Right atrium auricular region (tissue), 2 donors: Measurements from ENCODE around the gene RAB33A. TPM values are rescaled to one million over a fixed set of nuclear protein-coding genes. Genes with fewer than 3 reads are reported as not detected.

Experiments used
- DNase-seq: peaks from one replicate; pipeline ENCODE4 v3.0.0-alpha.2; 2019; ENCODE audit warnings: low spot score
- H3K27ac ChIP-seq, 2 donors: fragments of 200-600 bp; sonication (generic); 1 replicate in 1 of 2; 2 replicates in 1 of 2; pipeline ENCODE4 v1.5.1; 2016 to 2019
- H3K27me3 ChIP-seq, 2 donors: fragments of 200-600 bp; sonication (generic); one replicate each; pipeline versions ENCODE4 v1.5.1 to v1.6.0; 2017 to 2019
- H3K36me3 ChIP-seq: fragments of 200-600 bp; sonication (generic); one replicate; pipeline ENCODE4 v1.5.1; 2016
- H3K4me1 ChIP-seq, 2 donors: fragments of 200-600 bp; sonication (generic); one replicate each; pipeline versions ENCODE4 v1.5.1 to v1.6.0; 2017 to 2019
- H3K4me3 ChIP-seq, 2 donors: fragments of 200-600 bp; sonication (generic); 1 replicate in 1 of 2; 2 replicates in 1 of 2; pipeline ENCODE4 v1.5.1; 2017 to 2019; ENCODE audit warnings: mild to moderate bottlenecking in 1 of 2, moderate library complexity in 1 of 2
- H3K9me3 ChIP-seq, 2 donors: fragments of 200-600 bp; sonication (generic); one replicate each; pipeline ENCODE4 v1.5.1; 2019
- CTCF ChIP-seq, 2 donors: fragments of 200-600 bp; sonication (generic); IDR thresholded peaks; one replicate each; pipeline ENCODE4 v1.5.1; 2019; ENCODE audit warnings: antibody characterized with exemption in 2 of 2
- total RNA-seq, 2 donors: library from RNA; depleted of rRNA; stranded (reverse); fragments of >200 nt; gene quantifications; one replicate each; pipeline ENCODE4 v1.1.0, GENCODE V29; 2016

Gene RAB33A
- total RNA-seq, 2 donors from 2014 or later = 8.3 to 13.4 TPM

GRCh38 chrX:130136961-130137360, 34.8 kb upstream of the RAB33A start:
- H3K4me3 ChIP-seq = no peak overlapping the region
- peaks cover 37% of the 10 kb centered on the region for H3K36me3 ChIP-seq
- DNase-seq = no peak
- H3K4me1 ChIP-seq = no peaks in the 10 kb centered on the region
- no peaks in the 10 kb centered on the region for H3K9me3 ChIP-seq
- H3K27ac ChIP-seq = no peak overlapping the region
- no peak for TF ChIP-seq CTCF (IDR thresholded peaks at IDR 0.05)
- no peaks in the 10 kb centered on the region for H3K27me3 ChIP-seq

- Histone ChIP-seq H3K4me3 (no peak overlapping the region), H3K9me3 (no peaks in the 10 kb centered on the region), H3K27me3 (no peaks in the 10 kb centered on the region), H3K27ac (no peak overlapping the region), H3K36me3 (peaks cover 28% of the 10 kb centered on the region), H3K4me1 (no peaks in the 10 kb centered on the region)
- DNase-seq = no peak
- no peak for TF ChIP-seq CTCF (IDR thresholded peaks at IDR 0.05)
Observed at GRCh38 chrX:130139474-130140201, 32.1 kb upstream of the RAB33A start.

GRCh38 chrX:130144509-130144908, 27.3 kb upstream of the RAB33A start:
- Histone ChIP-seq H3K9me3 (no peaks in the 10 kb centered on the region), H3K27ac (no peak overlapping the region), H3K27me3 (no peaks in the 10 kb centered on the region), H3K4me3 (no peak overlapping the region), H3K4me1 (no peaks in the 10 kb centered on the region), H3K36me3 (peaks cover 23% of the 10 kb centered on the region)
- no peak for DNase-seq
- no peak for TF ChIP-seq CTCF (IDR thresholded peaks at IDR 0.05)

GRCh38 chrX:130145123-130145522, 26.6 kb upstream of the RAB33A start:
- no peak overlapping the region for H3K27ac ChIP-seq
- H3K4me1 ChIP-seq = no peaks in the 10 kb centered on the region
- H3K27me3 ChIP-seq = no peaks in the 10 kb centered on the region
- no peaks in the 10 kb centered on the region for H3K9me3 ChIP-seq
- no peak for DNase-seq
- no peak for TF ChIP-seq CTCF (IDR thresholded peaks at IDR 0.05)
- peaks cover 23% of the 10 kb centered on the region for H3K36me3 ChIP-seq
- no peak overlapping the region for H3K4me3 ChIP-seq

- no peak for DNase-seq
- no peak overlapping the region for H3K27ac ChIP-seq
- TF ChIP-seq CTCF (IDR thresholded peaks at IDR 0.05) = no peak
Observed at GRCh38 chrX:130147631-130148030, 24.1 kb upstream of the RAB33A start.

GRCh38 chrX:130155564-130155963, 16.2 kb upstream of the RAB33A start:
- Histone ChIP-seq H3K36me3 (no peaks in the 10 kb centered on the region), H3K27ac (no peak overlapping the region), H3K27me3 (no peaks in the 10 kb centered on the region), H3K4me3 (no peak overlapping the region), H3K4me1 (peaks cover 0 to 5% of the 10 kb centered on the region in 2 donors), H3K9me3 (no peaks in the 10 kb centered on the region)
- no peak for TF ChIP-seq CTCF (IDR thresholded peaks at IDR 0.05)
- DNase-seq = no peak

More at GRCh38 chrX:130147631-130148030, 24.1 kb upstream of the RAB33A start:
- no peak overlapping the region for H3K4me3 ChIP-seq
- no peaks in the 10 kb centered on the region for H3K9me3 ChIP-seq
- H3K4me1 ChIP-seq = no peaks in the 10 kb centered on the region
- H3K27me3 ChIP-seq = no peaks in the 10 kb centered on the region
- peaks cover 23% of the 10 kb centered on the region for H3K36me3 ChIP-seq
